H1 (cell line): ENCODE data around the gene PCCA. TPM values are rescaled to one million over a fixed set of nuclear protein-coding genes. Genes with fewer than 3 reads are reported as not detected.
A peak's percentile ranks its signal among the peaks of the same experiment; 100 is the strongest.

Source experiments
- CTCF ChIA-PET: fragments of 300-600 bp; sonication (Branson Sonifier 250); formaldehyde crosslinking; loops from one replicate; lab custom pipeline; 2021; ENCODE audit not compliant: partially characterized antibody; lab: Charles Lee
- POLR2A ChIA-PET: fragments of 300-600 bp; sonication (Branson Sonifier 250); formaldehyde crosslinking; loops from one replicate; lab custom pipeline; 2021; ENCODE audit warnings: inconsistent platforms; ENCODE audit not compliant: partially characterized antibody; lab: Charles Lee
- DNase-seq, 2 experiments: peaks; one replicate each; pipeline versions ENCODE4 v3.0.0 to v3.0.0-alpha.2; 2010 to 2022; ENCODE audit warnings: low spot score in 2 of 2, low read depth in 1 of 2, mixed read lengths in 1 of 2
- FAIRE-seq: peaks from 2 replicates; lab custom pipeline; 2011; peaks lifted over from hg19 to GRCh38; lab: Jason Lieb, UNC
- H2AFZ ChIP-seq: 2 replicates; pipeline ENCODE4 v1.8.1; 2012; ENCODE audit warnings: low read length, inconsistent platforms
- H2AK5ac ChIP-seq: 2 replicates; pipeline ENCODE4 v1.6.1; 2013; ENCODE audit warnings: low read depth, low read length
- H2BK120ac ChIP-seq: replicated peaks from 2 replicates; pipeline ENCODE3; 2013; ENCODE audit warnings: low read depth, low read length, inconsistent platforms
- H2BK12ac ChIP-seq: 2 replicates; pipeline ENCODE4 v1.6.1; 2013; ENCODE audit warnings: low read depth, low read length
- H2BK15ac ChIP-seq: 2 replicates; pipeline ENCODE4 v1.6.1; 2013; ENCODE audit warnings: low read length
- H2BK20ac ChIP-seq: 2 replicates; pipeline ENCODE4 v1.6.1; 2013; ENCODE audit warnings: low read length
- H2BK5ac ChIP-seq: 2 replicates; pipeline ENCODE4 v1.6.1; 2013; ENCODE audit warnings: low read depth, low read length
- H3K14ac ChIP-seq: 2 replicates; pipeline ENCODE4 v1.6.1; 2013; ENCODE audit warnings: inconsistent platforms; ENCODE audit not compliant: insufficient read length
- H3K18ac ChIP-seq: 2 replicates; pipeline ENCODE4 v1.6.1; 2013; ENCODE audit warnings: low read length; ENCODE audit errors: extremely low read depth
- H3K23ac ChIP-seq: 2 replicates; pipeline ENCODE4 v1.6.1; 2013; ENCODE audit warnings: inconsistent platforms; ENCODE audit not compliant: insufficient read length
- H3K23me2 ChIP-seq: 2 replicates; pipeline ENCODE4 v1.6.1; 2013; ENCODE audit warnings: low read depth, low read length
- H3K27ac ChIP-seq: 2 replicates; pipeline ENCODE4 v1.6.1; 2011; ENCODE audit warnings: low read depth, low read length, inconsistent platforms
- H3K27me3 ChIP-seq, 4 experiments: replicated peaks in 1 of 4; 1 replicate in 1 of 4; 2 replicates in 3 of 4; pipeline versions ENCODE4 v1.6.1 to v1.8.1; 2011 to 2013; ENCODE audit warnings: low read length in 3 of 4, mild to moderate bottlenecking in 3 of 4, inconsistent platforms in 2 of 4, mixed read lengths in 2 of 4, moderate library complexity in 1 of 4; ENCODE audit not compliant: control insufficient read depth in 3 of 4, insufficient read depth in 3 of 4; ENCODE audit errors: extremely low read depth in 1 of 4
- H3K36me3 ChIP-seq, 4 experiments: 2 replicates each; pipeline versions ENCODE4 v1.6.1 to v1.8.1; 2011 to 2013; ENCODE audit warnings: mild to moderate bottlenecking in 4 of 4, low read length in 3 of 4, moderate library complexity in 2 of 4, control low read depth in 1 of 4, inconsistent platforms in 1 of 4; ENCODE audit not compliant: insufficient read depth in 4 of 4, control insufficient read depth in 2 of 4
- H3K4ac ChIP-seq: replicated peaks from 2 replicates; pipeline ENCODE3; 2013; ENCODE audit warnings: low read length, low read depth, mixed read lengths, inconsistent platforms; ENCODE audit not compliant: insufficient read length
- H3K4me1 ChIP-seq, 4 experiments: replicated peaks in 1 of 4; 1 replicate in 1 of 4; 2 replicates in 3 of 4; pipeline versions ENCODE4 v1.6.1 to v1.8.1; 2011 to 2013; ENCODE audit warnings: low read length in 3 of 4, inconsistent platforms in 2 of 4, mixed read lengths in 1 of 4; ENCODE audit not compliant: insufficient read depth in 4 of 4, control insufficient read depth in 3 of 4
- H3K4me2 ChIP-seq, 2 experiments: 2 replicates each; pipeline versions ENCODE4 v1.6.1 to v1.8.1; 2011 to 2013; ENCODE audit warnings: low read depth in 2 of 2, low read length in 2 of 2, control low read depth in 1 of 2, inconsistent platforms in 1 of 2, mild to moderate bottlenecking in 1 of 2; ENCODE audit not compliant: insufficient read depth in 1 of 2
- H3K4me3 ChIP-seq, 4 experiments: fragments of 200-600, 300-600 bp in 1 of 4; sonication (generic), shearing (Covaris generic), sonication (Bioruptor Twin) in 1 of 4; 2 replicates each; pipeline versions ENCODE4 v1.5.1 to v1.8.1; 2011 to 2016; ENCODE audit warnings: low read length in 4 of 4, low read depth in 3 of 4, control low read depth in 2 of 4, inconsistent platforms in 2 of 4, mild to moderate bottlenecking in 2 of 4, mixed read lengths in 1 of 4, moderate library complexity in 1 of 4; ENCODE audit not compliant: insufficient read depth in 2 of 4; ENCODE audit errors: extremely low read depth in 1 of 4
- H3K56ac ChIP-seq: replicated peaks from 2 replicates; pipeline ENCODE3; 2013; ENCODE audit warnings: low read depth, mild to moderate bottlenecking, mixed read lengths, low read length, inconsistent platforms; ENCODE audit not compliant: insufficient read length
- H3K79me1 ChIP-seq: 2 replicates; pipeline ENCODE4 v1.6.1; 2013; ENCODE audit warnings: low read depth, low read length, control low read depth
- H3K79me2 ChIP-seq, 2 experiments: 2 replicates each; pipeline versions ENCODE4 v1.6.1 to v1.8.1; 2012 to 2013; ENCODE audit warnings: low read length in 2 of 2, mild to moderate bottlenecking in 2 of 2, inconsistent platforms in 1 of 2; ENCODE audit not compliant: insufficient read depth in 2 of 2, control insufficient read depth in 1 of 2
- H3K9ac ChIP-seq, 4 experiments: replicated peaks in 1 of 4; 1 replicate in 1 of 4; 2 replicates in 3 of 4; pipeline versions ENCODE4 v1.6.1 to v1.8.1; 2011 to 2013; ENCODE audit warnings: low read depth in 3 of 4, low read length in 3 of 4, control low read depth in 2 of 4, mild to moderate bottlenecking in 2 of 4, moderate library complexity in 2 of 4, inconsistent platforms in 1 of 4; ENCODE audit errors: extremely low read depth in 1 of 4
- H3K9me3 ChIP-seq, 2 experiments: 2 replicates each; pipeline versions ENCODE4 v1.6.1 to v1.8.1; 2012 to 2013; ENCODE audit warnings: mild to moderate bottlenecking in 2 of 2, moderate library complexity in 2 of 2, control low read depth in 1 of 2, inconsistent platforms in 1 of 2, low read depth in 1 of 2, low read length in 1 of 2, mixed read lengths in 1 of 2; ENCODE audit not compliant: insufficient read depth in 2 of 2
- H4K20me1 ChIP-seq, 2 experiments: replicated peaks in 1 of 2; 2 replicates each; pipeline versions ENCODE3 to v1.8.1; 2011 to 2013; ENCODE audit warnings: inconsistent platforms in 2 of 2, low read length in 2 of 2, mild to moderate bottlenecking in 1 of 2; ENCODE audit not compliant: insufficient read depth in 2 of 2, control insufficient read depth in 1 of 2
- H4K5ac ChIP-seq: 2 replicates; pipeline ENCODE4 v1.6.1; 2013; ENCODE audit warnings: low read length, low read depth, mixed read lengths, inconsistent platforms; ENCODE audit not compliant: insufficient read length
- H4K8ac ChIP-seq: 2 replicates; pipeline ENCODE4 v1.8.0; 2013; ENCODE audit warnings: mild to moderate bottlenecking, moderate library complexity, low read length, inconsistent platforms; ENCODE audit not compliant: insufficient read depth; ENCODE audit errors: extremely low read depth
- H4K91ac ChIP-seq: replicated peaks from 2 replicates; pipeline ENCODE3; 2013; ENCODE audit warnings: low read length, mixed read lengths, inconsistent platforms; ENCODE audit not compliant: insufficient read length
- TAF1 ChIP-seq: IDR thresholded peaks from 2 replicates; pipeline ENCODE4 v1.6.1; 2011; ENCODE audit warnings: mild to moderate bottlenecking, low read depth, low read length
- YY1 ChIP-seq: IDR thresholded peaks from 2 replicates; pipeline ENCODE4 v1.6.1; 2011; ENCODE audit warnings: low read depth, mild to moderate bottlenecking, low read length
- WGBS, 2 experiments: shearing (Covaris generic) in 1 of 2; methylation state at CpG; one replicate each; pipeline versions ENCODE4 v1.1.6 to v1.1.7; 2013 to 2015; ENCODE audit warnings: low lambda C conversion rate in 2 of 2, mixed read lengths in 2 of 2, inconsistent platforms in 1 of 2, low coverage in 1 of 2, missing lambda C conversion rate in 1 of 2; ENCODE audit not compliant: insufficient replicate concordance in 2 of 2, insufficient coverage in 1 of 2, insufficient read length in 1 of 2; ENCODE audit errors: extremely low coverage in 1 of 2, missing lambda C conversion rate in 1 of 2; 5-methylcytosine and 5-hydroxymethylcytosine counted together
- polyA plus RNA-seq, 7 experiments: library from polyadenylated mRNA; depleted of rRNA in 3 of 7; stranded (reverse) in 5 of 7; unstranded in 2 of 7; fragments of >200 nt in 5 of 7; fragments of 200-250 nt in 2 of 7; gene quantifications; 1 replicate in 5 of 7; 2 replicates in 1 of 7; 4 replicates in 1 of 7; pipeline versions ENCODE4 v1.2.1 to v1.2.3, GENCODE V29; 2011 to 2013; ENCODE audit warnings: missing spikeins in 2 of 7, mixed read lengths in 2 of 7
- total RNA-seq: library from RNA; stranded (reverse); fragmentation: NEBNext Ultra II Directional; extraction: Animal tissue kit (Norgen Biotek cat#: 25700); gene quantifications from 2 replicates; pipeline ENCODE4 v1.2.1, GENCODE V29; 2021

The PCCA gene
- total and polyA plus RNA-seq, 2 of the 8 experiments (the other 6 are each of a cell fraction or from before 2014, with no cell fraction given) = 18.4 to 49.8 TPM

DNA sequence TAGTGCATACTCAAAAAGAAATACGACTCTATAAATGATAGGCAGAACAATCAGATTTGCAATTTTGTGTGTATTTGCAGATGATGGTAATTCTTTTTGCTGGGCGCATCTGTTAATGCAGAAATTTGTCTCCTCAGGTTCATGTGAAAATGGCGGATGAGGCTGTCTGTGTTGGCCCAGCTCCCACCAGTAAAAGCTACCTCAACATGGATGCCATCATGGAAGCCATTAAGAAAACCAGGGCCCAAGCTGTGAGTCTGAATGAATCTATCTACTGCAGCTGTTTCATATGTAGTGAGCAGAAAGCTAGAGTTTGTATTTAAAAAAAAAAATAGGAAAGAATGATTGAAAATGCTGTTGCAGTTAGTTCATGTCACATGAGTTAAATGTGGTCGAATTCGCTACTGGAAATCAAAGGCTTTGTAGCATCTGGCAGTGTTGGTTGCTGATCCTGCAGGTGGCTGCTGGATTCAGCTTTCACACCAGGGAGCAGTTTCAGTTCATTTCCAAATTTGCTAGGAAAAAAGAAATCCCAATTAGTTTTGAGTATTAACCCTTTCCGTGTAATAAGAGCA is 66.0 kb downstream of the PCCA start:
- H4K5ac ChIP-seq = peak overlapping the region; percentile 76
- H4K91ac ChIP-seq = no peak overlapping the region
- no peak overlapping the region for H3K4ac ChIP-seq
- 77% methylated on average over 6 of the region's 6 CpGs; no CpG with 5 or more reads in 1 of the 2 experiments for WGBS, 2 experiments
- peaks cover 0 to 12% (median 7%) of the 10 kb centered on the region in 4 experiments; a peak in 4 of 7 replicates for H3K4me1 ChIP-seq
- H2BK15ac ChIP-seq = no peak overlapping the region
- no peak overlapping the region for H2BK5ac ChIP-seq
- no peak overlapping the region for H2AK5ac ChIP-seq
- peaks cover 0 to 20% (median 0%) of the 10 kb centered on the region in 4 experiments; a peak in 1 of 8 replicates for H3K36me3 ChIP-seq
- 0 out of 2 replicates have a peak overlapping the region, but pooled peaks have one; percentile 14 for H3K27ac ChIP-seq
- 0 out of 4 replicates have a peak overlapping the region, but pooled peaks of 1 of the 2 experiments have one; percentile 2 for H3K4me2 ChIP-seq
- ChIA-PET CTCF (interaction anchor here (0.7 to 1.4 kb wide), 5 partner anchors 19 to 254 kb away, joined by 3 read pairs; no protein-coding TSS in a partner anchor), POLR2A (no interaction called here)
- H4K20me1 ChIP-seq = no peaks in the 10 kb centered on the region
- no peak overlapping the region for H2AFZ ChIP-seq
- no peak overlapping the region for H4K8ac ChIP-seq
- no peak overlapping the region for H3K14ac ChIP-seq
- no peak overlapping the region for H3K23ac ChIP-seq
- no peak overlapping the region; the same call in 1 of the 2 replicates for H3K18ac ChIP-seq
- H3K9ac ChIP-seq = no peak overlapping the region
- DNase-seq = no peak
- TF ChIP-seq YY1 (peak; percentile 91), TAF1 (no peak)
- H2BK20ac ChIP-seq = no peak overlapping the region
- no peak overlapping the region for H3K4me3 ChIP-seq
- H3K9me3 ChIP-seq = no peaks in the 10 kb centered on the region
- H2BK120ac ChIP-seq = no peak overlapping the region
- no peak overlapping the region for H3K56ac ChIP-seq
- H3K23me2 ChIP-seq = no peaks in the 10 kb centered on the region
- H3K27me3 ChIP-seq = no peaks in the 10 kb centered on the region
- H3K79me1 ChIP-seq = peaks cover 3% of the 10 kb centered on the region; the same call in 1 of the 2 replicates
- peak; percentile 66 for FAIRE-seq
- no peaks in the 10 kb centered on the region; a peak in 1 of 4 replicates for H3K79me2 ChIP-seq
- H2BK12ac ChIP-seq = no peak overlapping the region
